ENCODE results near the gene TNFAIP8L1.

Gene TNFAIP8L1

GRCh38 chr19:4609878-4610511 lies 29.3 kb upstream of the TNFAIP8L1 start:
- no peak for DNase-seq (ENCODE audit: low read depth, low spot score)

GRCh38 chr19:4613254-4613751 lies 26.0 kb upstream of the TNFAIP8L1 start:
- no peak for DNase-seq (ENCODE audit: low read depth, low spot score)

- no peak for DNase-seq (ENCODE audit: low read depth, low spot score)
Measured at GRCh38 chr19:4618019-4618418, 21.3 kb upstream of the TNFAIP8L1 start.

- no peak for DNase-seq (ENCODE audit: low read depth, low spot score)
Measured at GRCh38 chr19:4619668-4620294, 19.5 kb upstream of the TNFAIP8L1 start.

DNA sequence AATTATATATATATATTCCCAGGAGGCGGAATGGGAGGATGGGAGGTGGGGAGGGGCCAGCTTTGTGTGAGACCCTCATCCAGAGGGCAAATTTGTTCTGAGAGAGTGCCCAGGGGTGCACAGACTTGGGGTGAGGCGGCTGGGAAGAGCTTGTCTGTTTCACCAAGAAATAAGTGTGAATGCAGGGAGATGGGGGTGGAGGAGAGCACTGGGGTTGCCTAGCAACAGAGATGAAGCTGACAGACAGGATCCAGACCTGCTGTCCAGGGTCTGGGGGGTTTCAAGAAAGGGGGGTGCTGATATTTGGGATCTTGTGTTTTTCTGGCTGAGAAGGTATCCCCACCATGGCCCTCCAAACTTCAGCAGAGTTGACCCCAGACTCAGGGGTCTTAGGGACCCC lies 18.6 kb upstream of the TNFAIP8L1 start:
- no peak for DNase-seq (ENCODE audit: low read depth, low spot score)

DNA sequence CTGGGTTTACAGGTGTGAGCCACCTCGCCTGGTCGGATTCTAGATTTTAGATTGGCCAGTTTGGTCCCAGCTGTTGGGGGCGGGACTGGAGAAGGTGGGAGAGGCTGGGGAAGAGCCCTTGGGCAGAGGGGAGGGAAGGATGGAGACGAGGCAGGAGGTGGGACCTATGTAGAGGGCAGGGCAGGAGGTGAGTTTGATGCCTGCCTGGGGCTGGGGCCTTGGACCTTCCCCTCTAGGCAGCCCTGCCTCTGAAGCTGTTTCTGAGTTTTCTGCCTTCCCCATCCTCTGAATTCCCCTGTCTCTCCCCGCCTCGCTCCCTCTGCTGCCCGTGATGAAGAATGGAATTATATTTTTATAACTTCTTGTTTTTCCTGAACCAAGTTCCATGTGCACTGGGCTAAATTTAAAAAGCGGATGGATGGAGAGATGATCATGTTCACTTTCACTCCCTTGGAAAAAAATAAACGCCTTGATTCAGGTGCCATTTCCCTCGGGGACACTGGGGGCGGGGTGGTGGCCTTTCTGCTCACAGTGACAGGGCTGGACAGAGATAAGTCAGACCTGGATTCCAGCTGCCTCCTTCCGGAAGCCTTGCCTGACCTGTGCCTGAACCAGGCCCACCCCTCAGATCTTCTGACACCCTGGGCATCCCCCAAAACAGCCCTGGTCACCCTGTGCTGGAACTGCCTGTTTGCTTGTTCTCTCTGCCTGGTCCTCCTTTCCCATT lies 16.5 kb upstream of the TNFAIP8L1 start:
- no peak for DNase-seq (ENCODE audit: low read depth, low spot score)

- DNase-seq (ENCODE audit: low read depth, low spot score): no peak
Measured at GRCh38 chr19:4624301-4624700, 15.0 kb upstream of the TNFAIP8L1 start.

- no peak for DNase-seq (ENCODE audit: low read depth, low spot score)
Measured at GRCh38 chr19:4624733-4625362, 14.5 kb upstream of the TNFAIP8L1 start.

GRCh38 chr19:4633140-4633967 lies 6.0 kb upstream of the TNFAIP8L1 start:
- no peak for DNase-seq (ENCODE audit: low read depth, low spot score)

DNA sequence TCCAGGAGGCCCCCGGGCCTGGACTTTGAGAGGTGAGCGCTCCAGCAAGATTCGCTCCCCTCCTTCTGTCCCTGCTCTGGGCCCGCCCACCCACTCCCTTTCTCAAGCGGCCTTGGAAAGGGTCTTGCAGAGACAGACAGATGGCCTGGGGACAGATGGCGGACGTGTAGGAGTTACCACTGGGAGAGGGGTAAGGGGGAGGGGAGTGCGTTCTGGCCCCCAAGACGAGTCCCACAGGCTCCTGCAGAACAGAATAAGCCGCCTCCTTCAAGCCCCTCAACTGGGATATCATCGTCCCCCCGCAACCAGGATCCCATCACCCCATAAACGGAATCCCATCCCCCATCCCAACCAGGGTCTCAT lies 3.6 kb upstream of the TNFAIP8L1 start:
- DNase-seq (ENCODE audit: low read depth, low spot score): no peak

DNA sequence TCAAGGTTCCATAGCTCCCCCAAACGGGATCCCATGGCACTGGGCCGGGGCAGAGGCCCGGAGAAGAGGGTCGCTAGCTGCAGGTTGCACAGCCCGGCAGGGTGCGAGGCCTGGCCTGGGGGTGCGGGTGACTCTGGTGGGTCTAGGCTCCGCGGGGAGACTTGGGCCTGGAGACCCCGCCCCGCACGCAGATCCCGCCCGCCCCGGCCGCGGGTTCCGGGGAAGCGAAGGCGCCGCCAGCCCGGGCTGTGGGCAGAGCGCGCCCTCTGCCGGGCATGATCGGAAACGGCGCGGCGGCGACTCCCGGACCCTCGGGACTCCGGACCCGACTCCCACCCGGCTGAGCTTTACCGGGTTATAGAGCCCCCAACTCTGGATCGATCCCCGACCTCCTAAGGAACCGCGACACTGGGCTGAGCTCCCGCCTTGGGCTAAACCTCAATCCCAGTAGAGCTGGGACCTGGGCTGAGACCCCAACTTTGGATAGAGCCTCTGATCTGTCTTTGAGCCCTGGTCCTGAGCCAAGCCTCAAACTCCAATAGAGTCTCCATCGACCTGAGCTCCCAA lies 3.1 kb upstream of the TNFAIP8L1 start:
- DNase-seq (ENCODE audit: low read depth, low spot score): peak; percentile 57

GRCh38 chr19:4636761-4637160 lies 2.6 kb upstream of the TNFAIP8L1 start:
- no peak for DNase-seq (ENCODE audit: low read depth, low spot score)

- no peak for DNase-seq (ENCODE audit: low read depth, low spot score)
Measured at GRCh38 chr19:4638317-4638716, 999 bp upstream of the TNFAIP8L1 start.

GRCh38 chr19:4639531-4640246 lies 373 bp downstream of the TNFAIP8L1 start:
- DNase-seq (ENCODE audit: low read depth, low spot score): no peak

DNA sequence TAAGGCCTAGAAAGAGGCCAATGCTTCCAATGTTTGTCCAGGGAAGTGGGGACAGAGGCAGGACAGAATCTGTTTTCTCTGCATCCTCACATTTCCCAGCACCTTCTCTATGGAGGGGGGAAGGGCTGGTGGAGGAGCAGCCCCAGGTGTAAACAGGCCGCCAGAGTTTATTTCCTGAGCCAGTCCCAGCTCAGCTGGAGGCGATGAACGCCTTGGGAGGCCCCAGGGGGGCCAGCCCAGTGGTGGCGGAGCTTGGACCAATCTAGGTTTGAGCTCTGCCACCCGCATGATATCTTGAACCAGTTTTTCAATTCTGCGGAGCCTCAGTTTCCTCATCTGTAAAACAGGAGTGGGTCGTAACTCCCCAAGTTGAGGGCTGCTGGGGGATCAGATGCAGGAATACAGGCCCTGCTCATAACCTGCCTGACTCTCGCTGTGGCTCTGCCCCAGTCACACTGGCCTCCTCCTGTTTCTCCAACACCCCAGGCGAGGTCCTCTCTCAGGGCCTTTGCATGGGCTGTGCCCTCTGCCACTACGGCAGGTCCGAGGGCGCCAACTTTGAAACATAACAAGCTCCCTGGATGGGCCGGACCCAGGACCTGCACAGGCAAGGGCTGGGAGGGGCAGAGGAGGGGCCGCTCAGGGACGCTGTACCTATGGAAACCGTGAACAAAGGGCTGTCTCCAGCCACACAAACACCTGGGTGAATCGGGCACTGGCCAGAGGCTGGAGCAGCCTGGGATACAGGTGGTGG lies 1.1 kb downstream of the TNFAIP8L1 start:
- DNase-seq (ENCODE audit: low read depth, low spot score): no peak

DNA sequence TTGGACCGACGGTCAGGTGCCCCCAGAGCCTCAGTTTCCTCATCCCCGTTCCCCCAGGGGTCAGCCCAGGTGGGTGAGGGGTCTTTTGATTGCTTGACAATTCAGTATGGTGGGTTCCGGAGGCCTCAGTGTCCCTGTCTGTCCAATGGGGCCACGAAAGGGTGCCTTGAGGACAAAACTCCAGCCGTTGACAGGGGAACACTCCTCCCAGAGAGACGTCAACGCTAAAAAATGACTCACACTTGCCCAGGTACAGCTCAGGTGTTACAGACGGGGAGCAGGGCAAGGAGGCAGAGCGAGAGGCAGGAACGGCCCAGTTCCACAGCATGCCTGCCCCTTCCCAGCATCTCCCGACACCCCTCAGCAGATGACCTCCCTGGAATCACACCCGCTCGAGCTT lies 1.8 kb downstream of the TNFAIP8L1 start:
- no peak for DNase-seq (ENCODE audit: low read depth, low spot score)

- no peak for DNase-seq (ENCODE audit: low read depth, low spot score)
Measured at GRCh38 chr19:4642625-4643024, 3.3 kb downstream of the TNFAIP8L1 start.

- DNase-seq (ENCODE audit: low read depth, low spot score): no peak
Measured at GRCh38 chr19:4645718-4646117, 6.4 kb downstream of the TNFAIP8L1 start.

GRCh38 chr19:4647676-4648644 lies 8.6 kb downstream of the TNFAIP8L1 start:
- DNase-seq (ENCODE audit: low read depth, low spot score): no peak

Data from activated CD4-positive, CD25-positive, alpha-beta regulatory T cell treated with anti-CD3 and anti-CD28 coated beads, Interleukin-2, amount 50 U/mL, for 16 hours (primary cell).